ENCODE measurements around the gene MAP6D1. TPM values are rescaled to one million over a fixed set of nuclear protein-coding genes. Genes with fewer than 3 reads are reported as not detected.

The MAP6D1 gene
- total RNA-seq, 1 experiment from 2014 or later = 1.1 TPM

DNA sequence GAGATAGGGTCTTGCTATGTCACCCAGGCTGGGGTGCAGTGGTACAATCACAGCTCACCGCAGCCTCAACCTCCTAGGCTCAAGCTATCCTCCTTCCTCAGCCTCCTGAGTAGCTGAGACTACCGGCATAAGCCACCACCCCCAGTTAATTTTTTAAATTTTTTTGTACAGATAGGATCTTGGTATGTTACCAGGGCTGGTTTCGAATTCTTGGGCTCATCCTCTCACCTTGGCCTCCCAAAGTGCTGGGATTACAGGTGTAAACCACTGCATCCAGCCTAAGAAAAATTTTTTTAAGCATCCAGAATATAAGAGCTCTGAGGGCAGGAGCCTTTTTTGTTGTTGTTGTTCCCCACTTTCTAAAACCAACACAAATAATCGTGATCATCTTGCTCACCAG lies 14.4 kb upstream of the MAP6D1 start:
- no peaks in the 10 kb centered on the region for H3K9me3 Mint-ChIP-seq (ENCODE audit: unreplicated experiment)
- H3K27me3 Mint-ChIP-seq (ENCODE audit: insufficient read depth, unreplicated experiment) = no peaks in the 10 kb centered on the region
- H3K4me1 Mint-ChIP-seq (ENCODE audit: insufficient read depth, unreplicated experiment) = peaks cover 4% of the 10 kb centered on the region
- intact Hi-C loops (cut with micrococcal nuclease) = no loop called here
- BruUV-seq (replicated peaks) = no TSS peak
- ChIA-PET CTCF (interaction anchor here (0.6 to 1.2 kb wide), 4 partner anchors 10 to 393 kb away, joined by 3 to 4 read pairs (median 3); partner anchors contain the start of gene PARL), POLR2A (no interaction called here)
- H3K36me3 Mint-ChIP-seq (ENCODE audit: insufficient read depth, unreplicated experiment) = peaks cover 92% of the 10 kb centered on the region
- H3K4me3 Mint-ChIP-seq (ENCODE audit: unreplicated experiment) = no peak overlapping the region
- H3K27ac Mint-ChIP-seq (ENCODE audit: low read depth, unreplicated experiment) = no peak overlapping the region
- no peak for DNase-seq (ENCODE audit: unreplicated experiment)
- TF ChIP-seq, protein P1, sequence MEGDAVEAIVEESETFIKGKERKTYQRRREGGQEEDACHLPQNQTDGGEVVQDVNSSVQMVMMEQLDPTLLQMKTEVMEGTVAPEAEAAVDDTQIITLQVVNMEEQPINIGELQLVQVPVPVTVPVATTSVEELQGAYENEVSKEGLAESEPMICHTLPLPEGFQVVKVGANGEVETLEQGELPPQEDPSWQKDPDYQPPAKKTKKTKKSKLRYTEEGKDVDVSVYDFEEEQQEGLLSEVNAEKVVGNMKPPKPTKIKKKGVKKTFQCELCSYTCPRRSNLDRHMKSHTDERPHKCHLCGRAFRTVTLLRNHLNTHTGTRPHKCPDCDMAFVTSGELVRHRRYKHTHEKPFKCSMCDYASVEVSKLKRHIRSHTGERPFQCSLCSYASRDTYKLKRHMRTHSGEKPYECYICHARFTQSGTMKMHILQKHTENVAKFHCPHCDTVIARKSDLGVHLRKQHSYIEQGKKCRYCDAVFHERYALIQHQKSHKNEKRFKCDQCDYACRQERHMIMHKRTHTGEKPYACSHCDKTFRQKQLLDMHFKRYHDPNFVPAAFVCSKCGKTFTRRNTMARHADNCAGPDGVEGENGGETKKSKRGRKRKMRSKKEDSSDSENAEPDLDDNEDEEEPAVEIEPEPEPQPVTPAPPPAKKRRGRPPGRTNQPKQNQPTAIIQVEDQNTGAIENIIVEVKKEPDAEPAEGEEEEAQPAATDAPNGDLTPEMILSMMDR (IDR thresholded peaks at IDR 0.05; ENCODE audit: unreplicated experiment) = no peak

DNA sequence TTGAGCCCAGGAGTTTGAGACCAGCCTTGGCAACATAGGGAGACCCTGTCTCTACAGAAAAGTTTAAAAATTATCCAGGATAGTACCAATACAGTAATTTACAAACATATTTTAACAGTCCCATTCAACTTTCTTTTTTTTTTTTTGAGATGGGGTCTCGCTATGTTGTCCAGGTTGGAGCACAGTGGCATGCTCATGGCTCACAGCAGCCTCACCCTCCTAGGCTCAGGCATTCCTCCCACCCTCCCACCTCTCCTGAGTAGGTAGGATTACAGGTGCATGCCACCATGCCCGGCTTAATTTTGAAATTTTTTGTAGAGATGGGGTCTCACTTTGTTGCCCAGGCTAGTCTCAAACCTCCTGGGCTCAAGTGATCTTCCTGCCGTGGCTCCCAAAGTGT lies 12.5 kb upstream of the MAP6D1 start:
- Mint-ChIP-seq H3K27me3 (ENCODE audit: insufficient read depth, unreplicated experiment) (no peaks in the 10 kb centered on the region), H3K36me3 (ENCODE audit: insufficient read depth, unreplicated experiment) (peaks cover 91% of the 10 kb centered on the region), H3K27ac (ENCODE audit: low read depth, unreplicated experiment) (no peak overlapping the region), H3K4me1 (ENCODE audit: insufficient read depth, unreplicated experiment) (no peaks in the 10 kb centered on the region), H3K4me3 (ENCODE audit: unreplicated experiment) (no peak overlapping the region), H3K9me3 (ENCODE audit: unreplicated experiment) (no peaks in the 10 kb centered on the region)
- no peak for DNase-seq (ENCODE audit: unreplicated experiment)
- POLR2A ChIA-PET = no interaction called here
- BruUV-seq (replicated peaks) = no TSS peak
- TF ChIP-seq, protein P1 (IDR thresholded peaks at IDR 0.05; ENCODE audit: unreplicated experiment) = no peak
- CTCF ChIA-PET = no interaction called here
- intact Hi-C loops (cut with micrococcal nuclease) = no loop called here

DNA sequence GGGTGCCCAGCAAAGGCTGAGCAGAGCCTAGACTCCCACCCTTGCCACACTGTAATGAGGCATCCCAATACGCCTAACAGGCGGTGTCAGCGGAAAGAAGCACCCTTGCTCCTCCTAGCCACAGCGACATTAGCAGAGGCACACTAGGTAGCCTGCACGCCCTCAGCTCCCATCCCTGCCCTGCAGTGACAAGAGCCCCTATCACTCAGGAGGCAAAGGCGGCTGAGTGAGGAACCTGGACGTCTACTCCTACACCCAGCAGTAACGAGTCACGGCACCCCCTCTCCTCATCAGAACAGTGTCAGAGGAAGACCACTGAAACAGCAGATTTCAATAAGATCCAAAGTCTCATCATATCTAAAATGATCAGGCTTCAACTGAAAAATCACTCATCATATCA lies 12.0 kb upstream of the MAP6D1 start:
- POLR2A ChIA-PET = interaction anchor here (0.7 kb wide), 1 partner anchor 386 kb away, joined by 3 read pairs; no protein-coding TSS in a partner anchor
- TF ChIP-seq, protein P1 (IDR thresholded peaks at IDR 0.05; ENCODE audit: unreplicated experiment) = no peak
- Mint-ChIP-seq H3K4me3 (ENCODE audit: unreplicated experiment) (no peak overlapping the region), H3K4me1 (ENCODE audit: insufficient read depth, unreplicated experiment) (no peaks in the 10 kb centered on the region), H3K36me3 (ENCODE audit: insufficient read depth, unreplicated experiment) (peaks cover 90% of the 10 kb centered on the region), H3K27ac (ENCODE audit: low read depth, unreplicated experiment) (no peak overlapping the region), H3K9me3 (ENCODE audit: unreplicated experiment) (no peaks in the 10 kb centered on the region), H3K27me3 (ENCODE audit: insufficient read depth, unreplicated experiment) (no peaks in the 10 kb centered on the region)
- intact Hi-C loops (cut with micrococcal nuclease) = no loop called here
- DNase-seq (ENCODE audit: unreplicated experiment) = no peak
- BruUV-seq (replicated peaks) = no TSS peak
- CTCF ChIA-PET = no interaction called here

DNA sequence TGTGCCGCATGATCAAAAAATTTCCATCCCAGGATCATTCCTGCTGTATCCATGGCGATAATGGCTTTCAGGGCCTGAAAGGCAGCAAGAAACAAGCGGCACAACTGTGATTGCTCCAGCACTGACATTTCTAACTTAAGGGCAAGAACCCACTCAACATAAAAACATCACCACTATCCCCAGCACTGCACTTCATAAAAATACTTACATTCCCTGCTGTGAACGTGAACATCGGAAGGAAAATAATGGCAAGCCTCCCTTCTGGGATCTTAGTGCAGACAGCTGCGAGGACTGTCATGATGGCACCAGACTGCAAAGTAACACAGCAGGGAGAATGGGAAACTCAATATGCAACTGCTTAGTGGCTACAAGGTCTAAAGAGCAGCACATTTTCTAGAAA lies 8.1 kb upstream of the MAP6D1 start:
- H3K27me3 Mint-ChIP-seq (ENCODE audit: insufficient read depth, unreplicated experiment) = no peaks in the 10 kb centered on the region
- TF ChIP-seq, protein P1 (IDR thresholded peaks at IDR 0.05; ENCODE audit: unreplicated experiment) = no peak
- no peaks in the 10 kb centered on the region for H3K4me1 Mint-ChIP-seq (ENCODE audit: insufficient read depth, unreplicated experiment)
- H3K36me3 Mint-ChIP-seq (ENCODE audit: insufficient read depth, unreplicated experiment) = peaks cover 75% of the 10 kb centered on the region
- no peak overlapping the region for H3K4me3 Mint-ChIP-seq (ENCODE audit: unreplicated experiment)
- DNase-seq (ENCODE audit: unreplicated experiment) = no peak
- no TSS peak for BruUV-seq (replicated peaks)
- CTCF ChIA-PET = no interaction called here
- intact Hi-C loops (cut with micrococcal nuclease) = no loop called here
- no peaks in the 10 kb centered on the region for H3K9me3 Mint-ChIP-seq (ENCODE audit: unreplicated experiment)
- POLR2A ChIA-PET = interaction anchor here (2.4 kb wide), 1 partner anchor 11 kb away, joined by 10 read pairs; no protein-coding TSS in a partner anchor
- H3K27ac Mint-ChIP-seq (ENCODE audit: low read depth, unreplicated experiment) = no peak overlapping the region
